GM19023 (cell line): ENCODE measurements around the gene TRMT61A.

Experiments
- ATAC-seq: cut with Tn5 transposase; IDR thresholded peaks from one replicate; pipeline ENCODE4 v1.9.1; 2021; ENCODE audit warnings: mild to moderate bottlenecking, moderate library complexity; ENCODE audit not compliant: unreplicated experiment

The TRMT61A gene

DNA sequence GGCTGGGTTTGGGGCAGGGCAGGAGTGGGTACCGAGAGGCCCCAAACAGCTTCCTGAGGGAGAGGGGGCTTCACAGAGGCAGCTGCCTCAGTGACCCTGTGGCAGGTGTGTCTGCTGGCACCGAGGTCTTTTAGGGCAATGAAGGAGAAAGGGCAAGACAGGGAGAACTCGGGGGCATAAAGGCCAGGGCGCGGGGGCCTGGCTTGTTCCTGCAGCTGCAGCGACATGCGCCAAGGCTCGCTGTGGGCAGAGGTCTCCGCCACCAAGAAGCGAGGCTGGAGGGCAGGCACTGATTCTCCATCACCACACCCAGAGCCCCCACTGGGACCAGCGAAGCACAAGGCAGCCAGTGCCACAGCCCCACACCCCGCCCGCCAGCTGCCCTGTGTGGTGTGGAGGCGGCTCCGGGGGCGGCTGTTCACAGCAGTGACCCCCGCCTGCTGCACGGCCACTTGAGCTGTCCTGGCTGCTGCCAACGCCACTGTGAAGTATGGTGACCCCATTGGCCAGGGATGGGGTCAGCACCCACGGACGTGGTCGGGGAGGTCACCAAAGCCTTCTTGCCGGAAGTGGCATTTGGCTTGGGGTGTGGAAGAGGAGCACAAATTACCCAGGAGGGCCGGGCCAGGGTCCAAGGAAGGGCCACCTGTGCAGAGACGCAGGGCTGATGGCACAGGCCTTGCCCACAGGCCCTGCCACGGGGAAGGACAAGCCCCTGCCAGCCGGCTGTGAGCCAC, 17.1 kb downstream of the TRMT61A start:
- ATAC-seq: no peak

DNA sequence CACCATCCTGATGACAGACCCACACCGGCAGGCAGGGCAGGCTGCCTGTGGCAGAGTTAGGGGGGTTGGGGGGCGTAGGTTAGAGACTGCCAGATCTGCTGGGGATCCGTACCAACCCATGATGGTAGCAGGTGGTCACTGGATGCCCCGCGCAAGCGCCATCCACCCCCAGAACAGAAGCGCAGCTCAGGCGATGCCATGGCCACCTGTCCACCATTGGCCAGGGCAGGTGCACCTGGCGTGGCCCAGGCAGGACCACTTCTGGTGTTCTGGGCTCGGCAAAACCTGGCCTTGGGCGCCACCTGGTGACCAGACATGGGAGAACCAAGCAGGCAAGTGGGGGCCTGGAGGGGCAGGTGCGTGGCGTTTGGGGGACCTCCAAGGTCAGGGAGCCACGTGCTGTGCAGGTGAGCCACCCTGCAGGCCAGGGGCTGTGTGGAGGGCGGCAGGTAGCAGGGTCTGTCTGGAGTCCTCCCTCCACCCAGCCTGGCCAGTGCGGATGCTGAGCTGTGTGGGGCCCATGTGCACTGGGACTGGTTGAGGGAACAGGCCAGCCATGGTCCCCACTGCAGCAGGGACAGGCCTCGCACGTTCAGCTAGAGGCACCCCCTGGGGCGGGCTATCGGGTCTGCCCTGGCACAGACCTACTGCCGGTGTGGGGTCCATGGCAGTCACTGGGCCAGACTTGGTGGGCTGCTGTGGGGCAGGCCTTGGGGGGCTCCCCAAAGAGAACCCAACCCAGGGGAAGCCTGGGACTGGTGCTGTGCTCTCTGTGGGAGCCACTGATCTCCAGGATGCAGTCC, 17.9 kb downstream of the TRMT61A start:
- ATAC-seq: peak; percentile 63

DNA sequence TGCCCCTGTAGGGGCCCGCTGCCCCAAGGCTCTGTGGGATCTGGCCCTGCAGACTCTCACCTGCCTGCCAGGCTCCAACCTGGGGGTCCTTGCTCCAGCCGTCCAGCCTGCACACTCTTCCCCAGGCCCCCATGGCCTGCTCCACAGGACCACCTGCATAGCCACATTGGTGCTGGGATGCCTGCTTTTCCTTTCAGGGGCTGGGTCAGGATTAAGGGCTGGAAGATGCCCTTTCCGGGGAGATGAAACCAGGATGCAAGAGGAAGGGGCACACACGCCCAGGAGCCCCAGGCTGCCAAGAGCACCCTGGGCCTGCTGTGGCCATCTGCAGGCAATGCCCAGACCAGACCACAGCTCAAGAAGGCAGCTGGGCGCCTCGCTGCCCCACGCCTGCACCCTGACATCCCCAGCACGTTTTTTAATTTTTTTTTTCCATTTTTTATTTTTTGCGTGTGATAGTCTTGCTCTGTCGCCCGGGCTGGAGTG, 18.5 kb downstream of the TRMT61A start:
- ATAC-seq: no peak

DNA sequence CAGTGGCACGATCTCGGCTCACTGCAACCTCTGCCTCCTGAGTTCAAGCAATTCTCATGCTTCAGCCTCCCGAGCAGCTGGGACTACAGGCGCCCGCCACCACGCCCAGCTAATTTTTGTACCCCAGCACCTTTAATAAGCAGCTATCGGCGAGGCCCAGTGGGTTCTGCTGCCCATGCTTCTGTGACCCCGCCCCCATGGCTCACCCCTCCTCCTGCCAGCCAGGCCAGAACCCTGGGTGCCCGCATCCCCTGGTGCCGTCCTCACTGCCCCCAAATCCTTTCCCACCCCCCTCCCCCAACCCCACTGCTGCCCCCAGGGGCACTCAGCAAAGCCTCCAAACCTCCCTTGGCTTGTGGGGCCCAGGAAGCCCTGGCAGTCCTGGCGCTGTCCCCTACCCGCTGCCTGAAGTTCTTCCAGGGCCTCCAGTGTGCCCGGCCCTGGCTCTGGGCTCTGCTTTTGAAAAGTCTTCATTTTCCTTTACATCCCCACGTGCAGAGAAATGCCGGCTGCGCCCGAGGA, 19.0 kb downstream of the TRMT61A start:
- no peak for ATAC-seq

DNA sequence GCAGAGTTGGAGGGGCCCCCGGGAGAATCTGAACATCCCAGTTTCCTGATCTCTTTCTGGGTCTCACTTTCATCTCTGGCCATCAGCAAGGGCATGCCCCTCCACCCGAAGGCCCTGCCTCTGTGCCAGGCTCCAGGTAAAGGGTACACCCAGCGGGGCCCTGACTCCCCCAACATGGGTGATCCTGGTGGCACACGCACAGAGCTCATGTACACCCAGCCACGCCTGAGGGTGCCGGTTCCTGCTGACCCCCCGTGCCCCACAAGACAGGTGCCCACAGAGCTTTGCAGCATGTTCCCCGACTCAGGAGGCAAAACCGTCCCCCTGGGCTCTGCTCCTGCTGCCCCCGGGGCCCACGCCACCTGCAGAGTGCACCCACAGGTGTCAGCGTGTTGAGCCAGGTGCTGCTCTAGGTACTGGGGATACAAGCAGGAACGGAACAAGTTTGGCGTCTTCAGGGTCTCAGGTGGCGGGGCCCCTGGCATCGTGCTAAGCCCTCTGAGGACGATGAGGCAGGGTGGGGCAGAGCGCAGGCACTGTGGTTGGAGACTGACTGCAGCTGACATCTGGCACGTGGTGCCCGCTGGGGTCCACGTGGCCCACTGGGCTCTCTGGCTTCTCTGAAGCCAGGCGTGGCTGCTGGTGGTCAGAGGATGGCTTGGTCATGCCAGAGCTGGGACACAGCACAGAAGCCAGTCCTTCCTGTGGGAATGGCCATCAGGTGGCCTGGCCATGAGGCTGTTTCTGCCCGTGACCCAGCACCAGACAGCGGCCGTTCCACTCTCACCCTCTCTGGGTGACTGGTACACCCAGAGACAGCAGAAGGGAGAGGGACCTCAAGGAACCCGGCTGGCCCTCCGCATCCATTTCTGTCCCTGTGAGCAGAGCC, 19.7 kb downstream of the TRMT61A start:
- no peak for ATAC-seq

DNA sequence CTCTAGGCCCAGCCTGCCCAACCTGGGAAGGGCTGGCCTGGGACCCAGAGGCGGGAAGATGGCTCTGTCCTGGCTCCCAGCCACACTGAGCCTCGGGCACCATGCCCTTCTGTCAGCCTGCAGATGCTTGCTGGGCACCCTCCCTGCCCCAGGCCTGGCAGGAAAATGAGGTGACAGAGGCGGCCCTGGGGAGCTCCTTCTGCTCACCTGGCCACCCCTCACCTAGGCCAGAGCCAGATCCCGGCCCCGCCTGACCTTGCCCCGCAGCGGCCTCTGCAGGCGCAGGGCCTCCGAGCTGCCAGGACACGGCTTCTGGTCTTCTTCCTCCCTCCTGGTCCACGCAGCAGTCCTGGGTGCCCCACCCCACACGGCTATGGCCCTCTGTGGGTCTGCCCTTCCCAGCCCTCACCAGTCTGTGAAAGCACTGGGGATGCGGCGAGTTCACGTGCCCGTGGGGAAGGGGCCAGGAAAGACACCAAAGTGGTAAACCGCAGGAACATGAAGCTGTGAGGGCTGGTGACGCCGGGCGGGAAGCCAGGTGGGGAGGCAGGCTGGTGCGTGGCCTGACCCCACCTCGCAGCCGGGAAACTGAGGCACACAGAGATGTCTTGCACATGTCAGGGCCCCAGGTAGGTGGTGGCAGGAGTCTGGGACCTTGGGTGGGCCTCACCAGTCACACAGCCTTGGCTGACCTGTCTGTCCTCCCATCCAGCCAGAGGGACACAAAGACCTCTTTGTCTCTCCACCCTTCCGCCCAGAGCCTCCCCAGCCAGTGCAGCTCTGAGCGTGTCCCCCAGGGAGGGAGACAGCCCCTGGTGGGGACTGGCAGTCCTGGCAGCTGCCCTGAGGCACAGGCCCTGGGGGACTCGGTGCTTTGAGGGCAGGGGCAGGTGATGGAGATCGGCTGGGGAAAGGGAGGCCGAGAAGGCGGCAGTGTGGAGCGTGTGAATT, 20.6 kb downstream of the TRMT61A start:
- no peak for ATAC-seq

DNA sequence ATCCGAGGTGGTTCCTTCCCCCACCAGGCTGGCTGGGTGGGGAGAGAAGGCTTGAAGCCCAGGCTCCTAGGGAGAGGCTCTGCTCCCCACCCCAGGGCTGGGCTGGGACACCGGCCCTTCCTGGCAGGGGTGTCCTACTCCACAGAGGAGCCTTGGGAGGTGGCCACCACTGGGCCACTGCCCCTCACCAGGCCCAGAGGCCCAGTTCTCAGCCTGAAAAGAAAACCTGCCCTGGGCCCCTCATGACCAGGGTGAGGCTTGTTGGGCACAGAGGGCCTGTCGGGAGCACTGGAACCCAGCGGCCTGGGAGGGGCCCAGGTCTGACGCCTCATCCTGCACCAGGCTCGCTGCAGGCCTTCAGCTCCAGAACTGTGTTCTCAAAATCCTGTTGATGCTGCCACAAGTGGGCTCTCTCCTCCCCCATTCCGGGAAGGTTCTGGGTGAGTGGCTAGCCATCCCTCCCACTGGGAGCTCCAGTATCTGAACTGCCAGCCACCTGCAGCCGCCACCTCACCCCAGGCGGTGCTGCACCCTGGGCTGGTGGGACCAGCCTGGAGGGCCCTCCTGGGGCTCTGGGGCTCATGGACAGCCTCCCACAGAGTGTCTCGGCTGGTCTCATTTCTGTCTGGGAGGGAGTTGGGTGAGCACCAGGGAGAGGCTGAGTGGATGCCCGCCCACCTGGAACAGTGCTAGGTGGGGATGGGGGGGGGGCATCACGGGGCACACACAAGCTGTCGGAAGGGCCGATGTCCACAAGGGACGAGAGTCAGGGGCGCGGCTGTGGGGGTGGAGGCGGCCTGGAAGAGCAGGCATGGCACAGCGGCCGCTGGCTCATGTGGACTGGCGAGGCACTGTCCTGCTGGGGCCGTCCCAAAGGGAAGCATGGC, 21.7 kb downstream of the TRMT61A start:
- ATAC-seq: no peak

DNA sequence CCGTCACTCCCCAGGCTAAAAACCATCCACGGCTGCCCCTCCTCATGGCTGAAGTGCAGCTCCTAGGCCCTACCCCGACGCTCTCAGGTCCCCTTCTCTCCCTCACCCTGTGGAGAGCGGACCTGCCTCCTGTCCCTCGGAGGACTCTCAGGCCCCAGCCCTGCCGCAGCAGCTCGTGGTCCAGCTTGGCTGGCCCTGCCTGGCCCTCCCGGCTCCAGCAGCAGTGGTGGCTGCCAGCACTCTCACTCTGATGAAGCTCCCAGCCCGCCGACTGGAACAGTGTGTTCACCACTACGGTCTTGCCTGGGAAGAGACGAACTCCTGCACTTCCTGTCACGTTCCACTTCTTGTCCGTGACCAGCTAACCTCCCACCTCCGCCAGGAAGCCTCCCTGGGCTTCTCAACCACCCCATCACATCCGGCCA, 22.4 kb downstream of the TRMT61A start:
- ATAC-seq: no peak

DNA sequence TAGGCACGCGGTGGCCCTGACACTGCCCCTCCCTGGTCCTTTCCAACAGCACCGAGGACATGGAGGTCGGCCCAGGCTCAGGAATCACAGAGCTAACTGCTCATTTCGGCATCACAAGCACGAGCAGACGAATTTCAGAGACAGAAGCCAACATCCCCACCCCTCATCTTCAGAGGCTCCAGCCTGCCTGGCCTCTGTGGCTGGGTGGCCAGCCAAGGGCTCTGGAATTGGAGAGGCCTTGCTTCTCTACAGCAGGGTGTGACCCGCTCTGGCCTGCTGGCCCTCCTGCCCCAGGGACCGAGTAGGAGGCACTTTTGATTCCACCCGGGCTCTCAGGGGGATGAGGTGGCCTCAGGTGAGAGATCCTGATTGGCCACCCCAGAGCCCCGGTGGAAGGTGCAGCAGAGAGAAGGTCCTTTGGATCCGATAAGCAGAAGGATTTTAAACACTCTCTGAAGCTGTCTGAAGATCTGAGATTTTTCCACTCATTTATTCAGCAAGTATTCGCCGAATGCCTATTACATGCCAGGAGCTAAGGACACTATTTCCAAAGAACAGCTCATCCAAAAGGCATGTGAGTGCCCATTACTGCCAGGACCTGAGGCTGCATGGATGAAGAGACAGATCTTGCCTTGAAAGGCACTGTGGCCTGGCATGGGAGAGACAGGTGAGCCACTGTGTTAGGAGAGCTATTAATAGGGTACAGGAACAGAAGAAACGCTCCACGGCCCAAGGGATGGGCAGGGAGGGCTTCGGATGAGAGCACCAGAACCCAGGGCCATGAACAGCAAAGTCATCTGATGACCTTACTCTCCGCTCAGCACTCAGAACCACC, 23.2 kb downstream of the TRMT61A start:
- ATAC-seq: no peak

DNA sequence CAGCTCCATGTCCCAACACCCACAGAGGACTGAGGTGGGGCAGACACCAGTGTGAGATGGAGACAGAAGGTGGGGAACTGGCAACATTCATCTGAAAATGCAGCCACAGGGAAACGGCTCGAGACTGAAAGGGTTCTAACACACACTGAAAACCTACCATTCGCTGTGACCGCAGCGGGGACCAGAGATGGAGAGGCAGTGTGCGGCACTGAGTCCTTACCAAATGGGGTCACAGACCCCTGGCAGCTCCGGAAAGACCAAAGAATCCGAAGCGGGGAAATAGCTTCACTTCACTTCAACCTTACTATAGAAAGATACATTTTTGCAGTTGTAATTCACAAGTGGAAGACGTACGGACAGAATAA, 23.8 kb downstream of the TRMT61A start:
- no peak for ATAC-seq

DNA sequence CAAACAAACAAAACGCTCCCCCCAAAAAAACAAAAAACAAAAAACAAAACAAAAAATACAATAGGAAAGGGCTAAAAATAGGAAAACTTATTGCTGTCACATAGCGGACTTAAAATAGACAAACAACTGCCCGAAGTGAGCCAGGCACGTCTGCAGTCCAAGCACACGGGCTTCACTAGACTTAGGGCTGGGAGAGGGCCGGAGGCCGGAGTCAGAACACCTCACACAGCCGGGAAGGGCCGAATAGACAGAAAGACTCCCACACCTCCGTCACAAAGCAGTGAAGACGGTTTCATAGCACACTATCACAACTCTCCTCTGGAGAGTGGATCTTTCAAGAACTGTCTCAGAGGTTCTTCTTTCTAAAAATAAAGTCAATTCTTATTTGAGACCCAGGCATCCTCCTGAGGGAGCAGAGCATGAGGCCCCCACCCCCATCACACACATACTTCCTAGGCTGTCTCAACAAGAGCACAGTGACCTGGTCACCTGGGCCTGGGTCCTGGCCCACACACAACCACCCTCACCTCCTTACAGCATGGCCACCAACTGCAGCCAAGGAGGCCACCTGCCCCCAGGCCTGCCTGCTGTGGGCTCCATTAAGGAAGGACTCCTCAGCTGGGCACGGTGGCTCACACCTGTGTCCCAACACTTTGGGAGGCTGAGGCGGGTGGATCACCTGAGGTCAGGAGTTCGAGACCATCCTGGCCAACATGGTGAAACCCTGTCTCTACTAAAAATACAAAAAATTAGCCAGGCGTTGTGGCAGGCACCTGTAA, 26.8 kb downstream of the TRMT61A start:
- ATAC-seq: no peak

DNA sequence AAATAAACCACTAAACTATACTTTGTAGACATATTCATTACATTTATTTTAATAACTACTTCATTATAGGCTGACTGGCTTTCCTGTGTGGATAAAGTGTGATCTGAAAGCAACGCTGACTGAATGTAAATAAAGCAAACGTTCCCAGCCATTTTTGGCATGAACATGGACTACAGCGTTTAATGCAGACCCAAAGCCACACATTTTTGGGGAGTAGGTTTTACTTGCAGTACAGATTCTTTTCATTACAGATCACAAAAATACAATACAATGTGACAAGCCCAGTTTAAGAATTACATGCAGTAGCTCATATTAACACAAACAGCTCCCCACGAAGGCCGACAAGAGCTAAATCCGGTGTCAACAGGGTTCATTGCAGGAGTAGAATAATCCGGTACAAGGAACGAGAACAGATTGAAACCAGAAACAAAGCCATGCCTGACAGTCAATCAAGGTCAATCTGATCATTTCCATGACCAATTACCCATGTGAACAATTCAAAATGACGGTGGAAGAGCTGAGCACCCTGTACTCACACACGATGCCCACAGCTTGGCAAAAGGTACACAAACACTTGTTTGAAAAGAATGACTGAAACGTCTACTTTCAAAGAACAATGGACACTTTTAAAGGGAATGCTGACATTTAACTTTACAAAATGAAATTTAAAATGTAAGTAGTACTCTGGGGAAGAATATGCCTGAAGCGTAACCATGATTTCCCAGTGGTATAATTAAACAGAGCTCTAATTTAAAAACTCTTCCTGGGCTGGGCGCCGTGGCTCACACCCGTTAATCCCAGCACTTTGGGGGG, 28.2 kb downstream of the TRMT61A start:
- no peak for ATAC-seq

DNA sequence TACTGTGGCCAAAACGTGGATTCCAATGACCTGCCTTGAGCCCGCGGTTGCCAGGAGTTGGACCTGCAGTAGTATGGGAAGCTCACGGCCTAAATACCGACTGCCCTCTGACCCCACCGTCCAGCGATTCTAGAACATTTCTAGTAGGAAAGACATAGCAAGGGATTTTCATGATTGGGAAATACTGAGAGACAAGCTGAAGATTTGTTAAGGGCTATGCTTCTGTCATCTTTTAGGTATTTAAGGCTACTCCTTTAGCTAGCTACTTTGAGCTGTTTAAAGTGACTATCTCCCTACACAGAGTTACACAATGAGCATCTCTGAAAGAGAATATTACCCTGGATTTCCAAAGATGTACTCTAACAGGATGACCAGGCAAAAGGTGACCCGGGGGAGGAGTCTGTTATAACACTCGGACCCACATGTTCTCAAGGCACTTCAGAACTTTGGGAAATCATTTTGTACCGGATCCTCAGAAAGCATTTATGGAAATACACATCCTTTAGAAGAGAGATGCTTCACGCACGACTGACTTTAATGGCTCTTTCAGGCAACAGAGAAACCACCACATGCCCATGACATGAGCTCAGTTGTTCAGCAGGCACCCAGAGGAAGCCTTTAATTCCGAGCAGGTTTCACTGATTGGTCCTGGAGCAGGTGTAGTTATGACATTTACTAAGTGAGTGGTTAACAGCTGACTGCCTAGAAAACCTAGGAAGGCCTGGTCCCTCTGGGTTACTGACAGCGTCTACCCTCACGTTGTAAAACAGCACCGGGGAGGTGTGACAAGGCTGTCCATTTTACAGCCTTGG, 29.3 kb downstream of the TRMT61A start:
- no peak for ATAC-seq

DNA sequence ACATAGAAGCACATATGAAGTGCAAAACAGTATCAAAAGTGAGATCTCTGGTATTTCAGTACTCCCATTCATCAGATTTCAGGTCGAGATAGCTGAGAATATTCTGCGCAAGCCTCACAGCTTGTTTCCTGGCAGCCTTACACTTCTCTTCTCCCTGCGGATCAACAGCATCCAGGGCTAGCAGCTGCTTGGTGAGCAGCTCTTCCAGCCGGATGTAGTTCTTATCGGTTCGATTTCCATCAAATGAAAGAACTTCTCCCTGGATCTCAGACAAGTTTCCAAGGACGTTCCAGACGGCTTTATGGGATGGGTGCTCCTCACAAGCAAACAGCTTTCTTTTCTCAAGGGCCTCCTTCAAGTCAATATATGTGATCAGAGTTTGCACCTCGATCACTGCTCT, 30.8 kb downstream of the TRMT61A start:
- no peak for ATAC-seq

DNA sequence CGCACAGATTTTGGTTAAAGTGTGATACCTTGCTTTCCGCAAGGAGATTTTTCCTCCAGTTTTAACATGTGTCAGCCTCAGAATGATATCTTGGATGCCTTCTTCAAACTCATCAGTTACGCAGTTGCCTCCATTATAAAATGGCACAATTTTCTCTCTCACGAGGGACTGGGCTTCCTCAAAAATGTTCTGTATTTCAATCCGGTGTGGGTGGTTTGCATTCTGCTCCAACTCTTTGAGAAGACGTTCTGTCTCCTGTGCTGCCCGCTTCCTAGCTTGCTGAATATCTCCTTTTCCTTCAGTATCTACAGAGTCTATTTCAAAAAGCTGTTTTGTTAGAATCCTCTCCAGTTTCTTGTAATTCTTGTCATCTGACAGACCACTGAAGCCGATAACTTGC, 31.7 kb downstream of the TRMT61A start:
- no peak for ATAC-seq
